HTR-8/SVneo (cell line): Measurements from ENCODE around the gene SLC17A5.
A peak's percentile ranks its signal among the peaks of the same experiment; 100 is the strongest.
"Not testable (repeated sequence)": the region's sequence is repeated elsewhere in the genome, so short reads cannot be mapped to it uniquely, and the experiment has no call there.

Source experiments
- DNase-seq: peaks from one replicate; pipeline ENCODE4 v3.0.0; 2011; ENCODE audit warnings: low spot score, mixed read lengths; ENCODE audit not compliant: insufficient read length
- FAIRE-seq: peaks from 2 replicates; lab custom pipeline; 2011; peaks lifted over from hg19 to GRCh38; lab: Jason Lieb, UNC

The SLC17A5 gene

GRCh38 chr6:73653571-73654424 is at the start of gene SLC17A5:
SLC17A5 (minus strand) TSS chr6:73653992; CDS start chr6:73653886, 106 bp downstream.
- peak; percentile 91 for DNase-seq
- FAIRE-seq = peak; percentile 55

GRCh38 chr6:73703466-73703865 is 49.7 kb upstream of the SLC17A5 start:
- no peak for DNase-seq
- FAIRE-seq = no peak

GRCh38 chr6:73702444-73702843 is 48.7 kb upstream of the SLC17A5 start:
- DNase-seq (no peak), FAIRE-seq (no peak)

GRCh38 chr6:73699676-73700459 is 46.1 kb upstream of the SLC17A5 start:
- DNase-seq (no peak), FAIRE-seq (no peak)

GRCh38 chr6:73696966-73697655 is 43.3 kb upstream of the SLC17A5 start:
- FAIRE-seq (no peak), DNase-seq (no peak)

GRCh38 chr6:73695619-73696421 is 42.0 kb upstream of the SLC17A5 start, which contains the start of gene CD109:
CD109 (plus strand) TSS chr6:73696203; CDS start chr6:73696216, 13 bp downstream.
- DNase-seq (peak; percentile 56), FAIRE-seq (peak; percentile 77)

GRCh38 chr6:73694711-73695411 is 41.1 kb upstream of the SLC17A5 start:
- DNase-seq = no peak
- FAIRE-seq = peak; percentile 46

- FAIRE-seq (no peak), DNase-seq (no peak)
Measured at GRCh38 chr6:73691512-73691911, 37.7 kb upstream of the SLC17A5 start.

GRCh38 chr6:73690056-73690455 is 36.3 kb upstream of the SLC17A5 start:
- no peak for DNase-seq
- FAIRE-seq = no peak

- no peak for FAIRE-seq
- DNase-seq = no peak
Measured at GRCh38 chr6:73688351-73688750, 34.6 kb upstream of the SLC17A5 start.

GRCh38 chr6:73683574-73683973 is 29.8 kb upstream of the SLC17A5 start:
- not testable (repeated sequence) for FAIRE-seq, DNase-seq

GRCh38 chr6:73680289-73680918 is 26.6 kb upstream of the SLC17A5 start:
- DNase-seq (no peak), FAIRE-seq (no peak)

- not testable (repeated sequence) for DNase-seq, FAIRE-seq
Measured at GRCh38 chr6:73679846-73680245, 26.1 kb upstream of the SLC17A5 start.

- FAIRE-seq (no peak), DNase-seq (no peak)
Measured at GRCh38 chr6:73679009-73679408, 25.2 kb upstream of the SLC17A5 start.

- peak; percentile 79 for DNase-seq
- FAIRE-seq = peak; percentile 89
Measured at GRCh38 chr6:73675466-73676098, 21.8 kb upstream of the SLC17A5 start.

- DNase-seq = no peak
- no peak for FAIRE-seq
Measured at GRCh38 chr6:73671911-73672685, 18.3 kb upstream of the SLC17A5 start.

GRCh38 chr6:73669005-73669404 is 15.2 kb upstream of the SLC17A5 start:
- FAIRE-seq (no peak), DNase-seq (no peak)
